LHCN-M2 (cell line): ENCODE measurements around the gene KCTD17. TPM values are rescaled to one million over a fixed set of nuclear protein-coding genes. Genes with fewer than 3 reads are reported as not detected.
A peak's percentile ranks its signal among the peaks of the same experiment; 100 is the strongest.

Source experiments
- DNase-seq: peaks from one replicate; pipeline ENCODE4 v3.0.0-alpha.2; 2012; ENCODE audit warnings: low read depth
- polyA plus RNA-seq: library from polyadenylated mRNA; unstranded; fragments of >200 nt; gene quantifications from one replicate; pipeline ENCODE4 v1.2.1, GENCODE V29; 2012; ENCODE audit warnings: missing spikeins
- total RNA-seq: library from RNA; depleted of rRNA; stranded (reverse); fragments of >200 nt; gene quantifications from 2 replicates; pipeline ENCODE4 v1.2.3, GENCODE V29; 2014; rRNA removed

The KCTD17 gene, protein sequence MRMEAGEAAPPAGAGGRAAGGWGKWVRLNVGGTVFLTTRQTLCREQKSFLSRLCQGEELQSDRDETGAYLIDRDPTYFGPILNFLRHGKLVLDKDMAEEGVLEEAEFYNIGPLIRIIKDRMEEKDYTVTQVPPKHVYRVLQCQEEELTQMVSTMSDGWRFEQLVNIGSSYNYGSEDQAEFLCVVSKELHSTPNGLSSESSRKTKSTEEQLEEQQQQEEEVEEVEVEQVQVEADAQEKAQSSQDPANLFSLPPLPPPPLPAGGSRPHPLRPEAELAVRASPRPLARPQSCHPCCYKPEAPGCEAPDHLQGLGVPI
- 34.0 and 35.1 TPM in 2 replicates for total RNA-seq
- 33.1 TPM for polyA plus RNA-seq

DNA sequence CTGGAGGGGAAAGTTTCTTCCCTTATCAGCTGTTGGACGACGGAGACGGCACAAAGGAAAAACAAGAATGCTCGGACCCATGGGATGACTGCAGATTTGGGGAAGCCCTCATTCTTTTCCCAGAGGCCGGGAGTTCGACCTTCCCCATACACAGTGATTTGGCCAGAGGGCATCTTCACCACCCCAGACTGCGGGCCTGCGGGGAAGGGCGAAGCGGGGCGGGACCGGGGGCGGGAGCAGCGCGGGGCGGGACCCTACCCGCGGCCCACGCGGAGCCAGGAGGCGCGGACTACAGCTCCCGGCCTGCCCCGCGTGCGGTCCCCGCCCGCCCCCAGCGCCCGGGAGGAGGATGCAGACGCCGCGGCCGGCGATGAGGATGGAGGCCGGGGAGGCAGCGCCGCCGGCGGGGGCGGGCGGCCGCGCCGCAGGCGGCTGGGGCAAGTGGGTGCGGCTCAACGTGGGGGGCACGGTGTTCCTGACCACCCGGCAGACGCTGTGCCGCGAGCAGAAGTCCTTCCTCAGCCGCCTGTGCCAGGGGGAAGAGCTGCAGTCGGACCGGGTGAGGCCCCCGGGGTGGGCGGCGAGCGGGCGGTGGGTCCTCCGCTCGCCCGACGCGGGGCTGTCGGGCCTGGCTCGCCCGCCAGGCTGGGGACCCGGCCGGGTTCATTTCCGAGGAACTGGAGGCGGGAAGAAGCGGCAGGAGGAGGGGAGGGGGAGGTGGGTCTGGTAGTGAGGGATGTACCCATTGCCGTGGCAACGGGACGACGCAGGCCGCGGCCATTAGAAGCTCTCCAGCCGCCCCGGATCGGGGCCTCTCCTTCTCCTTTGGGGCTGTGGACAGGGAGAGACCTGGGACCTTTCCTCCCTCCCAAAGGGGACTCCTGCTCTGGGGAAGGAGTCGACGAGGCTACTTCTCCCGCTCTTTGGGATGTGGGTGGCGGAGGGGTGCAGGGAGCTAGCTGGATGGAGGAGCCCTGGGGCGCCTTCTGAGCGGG lies at the start of gene KCTD17:
Gene KCTD17, plus strand, starts transcription at position 352 of the 995 bp plus-strand sequence. Its CDS starts 19 bp downstream, at position 371.
- peak; percentile 67 for DNase-seq

DNA sequence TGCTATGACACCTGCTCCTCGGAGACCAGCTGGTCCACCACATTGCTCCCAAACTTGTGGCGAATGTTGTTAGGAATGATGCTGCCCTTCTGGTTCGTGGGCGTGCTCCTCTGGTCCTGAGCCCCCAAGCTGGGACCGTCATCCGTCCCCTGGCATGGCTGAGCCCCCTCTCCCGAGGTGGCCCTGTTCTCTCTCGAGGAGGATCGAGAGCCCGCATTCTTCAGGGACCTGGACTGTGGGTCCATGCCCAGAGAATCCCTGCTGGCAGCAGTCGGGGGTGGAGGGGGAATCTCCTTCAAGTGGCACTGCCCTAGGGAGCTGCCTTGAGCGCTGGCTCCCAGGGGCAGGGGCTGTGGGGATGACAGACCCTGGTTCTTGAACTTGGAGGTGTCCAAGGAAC lies 49.7 kb upstream of the KCTD17 start:
- no peak for DNase-seq

DNA sequence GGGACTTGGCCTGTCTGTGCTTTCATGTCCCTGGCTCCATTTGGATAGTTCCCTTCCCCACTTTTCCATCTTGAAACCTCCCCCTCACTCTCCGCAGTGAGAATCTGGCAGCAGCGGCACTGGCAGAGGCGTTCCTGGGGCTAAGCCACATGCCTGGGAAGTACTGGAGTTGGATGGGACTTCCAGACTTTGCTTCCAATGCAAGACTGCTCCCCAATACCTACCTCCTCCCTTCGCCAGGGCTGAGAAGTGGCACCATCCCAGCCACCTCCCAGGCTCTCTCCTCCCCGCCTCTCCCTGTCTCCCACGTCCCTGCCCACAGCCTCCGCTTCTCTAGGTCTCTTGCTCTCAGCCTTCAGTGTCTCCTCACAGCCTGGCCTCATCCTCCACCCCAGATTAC lies 48.9 kb upstream of the KCTD17 start:
- DNase-seq, result no peak

DNA sequence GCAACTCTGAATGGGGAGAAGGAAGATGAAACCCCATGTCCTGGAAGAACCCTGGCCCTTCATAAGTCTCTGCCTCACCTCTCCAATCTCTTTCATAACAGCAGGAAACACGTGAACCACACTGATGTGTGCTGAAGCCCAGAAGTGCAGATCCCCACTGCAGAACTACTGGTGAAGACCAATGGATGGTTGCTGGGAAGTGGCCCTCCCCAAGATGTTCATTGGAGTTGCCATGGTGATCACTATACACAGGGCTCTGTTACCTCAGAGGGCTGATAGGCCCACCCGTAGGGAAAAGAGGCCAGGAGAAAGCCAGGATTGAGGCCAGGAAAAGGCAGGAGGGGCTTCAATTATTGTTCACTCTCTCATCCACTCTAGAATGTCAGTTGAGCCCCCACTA lies 43.9 kb upstream of the KCTD17 start:
- no peak for DNase-seq

DNA sequence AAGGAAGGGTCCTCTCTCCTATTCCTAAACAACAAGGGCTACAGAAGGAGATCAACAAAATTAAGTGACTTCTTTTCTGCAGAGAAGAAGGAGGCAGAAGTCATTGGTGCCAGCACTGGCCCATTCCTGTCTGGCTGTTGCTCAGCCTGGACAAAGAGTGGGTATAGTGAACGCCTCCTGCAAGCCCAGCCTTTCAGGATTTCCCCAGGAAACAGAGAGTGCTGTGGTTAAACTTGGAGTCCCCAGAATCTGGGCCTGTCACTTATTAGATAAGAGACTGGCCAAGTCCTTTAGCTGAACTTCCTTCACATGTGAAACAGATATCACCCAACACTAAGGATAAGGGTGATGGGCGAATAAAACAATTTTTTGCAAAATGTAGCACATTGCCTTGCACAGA lies 43.2 kb upstream of the KCTD17 start:
- DNase-seq, result no peak

DNA sequence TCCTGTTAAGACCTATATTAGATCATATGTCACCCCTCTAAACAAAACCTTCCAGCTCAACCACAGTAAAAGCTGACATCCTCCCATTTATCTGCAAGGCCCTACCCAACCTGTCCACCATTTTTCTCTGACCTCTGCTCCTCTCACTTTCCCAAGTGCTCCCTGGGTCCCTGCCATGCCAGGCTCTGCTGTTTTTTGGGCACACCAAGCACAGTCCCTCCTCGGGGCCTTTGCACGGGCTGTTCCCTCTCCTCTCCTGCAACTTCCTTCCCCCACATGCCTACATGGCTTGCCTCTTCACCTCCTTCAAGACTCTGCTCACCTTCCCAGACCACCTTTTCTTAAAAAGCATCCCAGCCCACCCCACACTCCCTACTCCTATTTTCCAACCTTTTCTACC lies 42.1 kb upstream of the KCTD17 start:
- no peak for DNase-seq

DNA sequence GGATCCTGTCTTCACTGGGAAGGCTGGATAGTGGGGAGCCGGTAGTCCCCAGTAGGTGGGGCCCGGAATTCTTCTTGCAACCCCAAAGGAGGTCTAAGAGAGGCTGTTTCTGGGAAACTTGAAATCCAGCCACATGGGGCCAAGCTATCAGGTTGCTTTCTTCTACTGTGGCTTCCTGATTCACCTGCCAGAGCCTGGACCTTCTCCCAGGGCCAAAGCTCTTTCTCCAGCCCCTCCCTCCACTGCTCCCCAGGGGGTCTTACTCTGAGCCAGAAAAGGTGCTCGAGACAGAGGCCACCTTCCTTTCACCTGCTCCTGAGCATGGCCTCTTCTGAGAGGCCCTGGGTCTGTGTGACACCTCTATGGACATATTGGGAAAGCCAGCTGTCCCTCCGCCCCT lies 41.4 kb upstream of the KCTD17 start:
- DNase-seq, result no peak

DNA sequence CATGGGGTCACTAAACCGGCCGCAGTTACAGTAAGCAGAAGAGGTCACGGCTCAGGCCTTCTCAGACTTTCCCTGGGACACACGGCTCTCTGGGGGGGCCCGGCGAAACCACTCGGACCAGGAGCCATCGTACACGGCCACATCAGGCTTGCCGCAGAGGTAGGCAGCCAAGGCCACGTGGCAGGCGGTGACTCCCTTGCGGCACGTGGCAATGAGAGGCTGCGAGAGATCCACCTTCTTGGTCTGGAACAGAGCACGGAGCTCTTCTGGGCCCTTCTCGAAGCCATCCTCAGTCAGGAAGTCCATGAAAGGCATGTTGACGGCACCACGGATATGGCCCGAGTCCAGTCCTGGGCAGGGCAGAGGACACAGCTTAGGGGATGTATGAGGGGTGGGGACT lies 40.6 kb upstream of the KCTD17 start:
- DNase-seq, result no peak

DNA sequence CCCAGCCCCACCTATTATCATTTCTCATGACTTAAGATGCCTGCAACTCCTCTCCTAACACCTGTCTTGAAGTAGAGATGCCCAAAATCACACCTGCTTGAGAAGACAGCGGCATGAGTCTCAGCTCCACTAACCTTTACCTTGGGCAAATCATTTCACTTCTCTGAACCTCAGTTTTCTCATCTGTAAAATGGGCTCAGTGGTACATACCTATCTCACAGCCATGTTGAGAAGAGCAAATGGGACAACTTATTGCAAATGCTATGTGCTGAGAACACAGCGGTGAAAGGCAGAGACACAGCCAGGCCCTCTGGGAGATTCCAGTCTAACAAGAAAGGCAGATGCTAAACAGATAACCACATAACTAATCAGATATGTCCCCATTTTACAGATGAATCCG lies 40.1 kb upstream of the KCTD17 start:
- no peak for DNase-seq

DNA sequence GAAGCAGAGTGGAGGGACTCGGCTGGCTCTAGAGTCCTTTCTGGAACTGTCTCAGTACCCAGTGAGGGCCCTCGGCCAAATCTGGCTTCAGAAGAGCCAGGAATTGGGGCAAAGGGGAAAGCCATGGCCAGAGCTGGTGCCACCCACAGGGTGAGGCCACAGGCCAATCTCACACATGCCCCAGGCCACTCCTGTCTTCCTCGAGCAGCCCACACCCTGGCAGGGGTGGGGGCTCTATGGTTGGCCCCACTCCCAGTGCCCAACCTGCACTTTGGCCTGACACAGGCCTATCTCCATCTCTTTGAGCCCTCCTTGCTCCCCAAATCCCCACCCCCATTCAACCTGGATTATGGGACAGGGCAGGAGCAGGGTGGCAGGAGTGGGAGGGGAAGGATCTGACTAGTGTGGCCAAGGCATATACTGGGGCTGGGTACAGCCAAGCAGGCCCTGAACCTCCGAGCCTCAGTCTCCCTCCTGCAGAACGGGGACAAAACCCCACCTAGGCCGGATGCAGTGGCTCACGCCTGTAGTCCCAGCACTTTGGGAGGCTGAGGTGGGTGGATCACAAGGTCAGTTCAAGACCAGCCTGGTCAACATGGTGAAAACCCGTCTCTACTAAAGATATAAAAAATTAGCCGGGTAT lies 39.2 kb upstream of the KCTD17 start:
- no peak for DNase-seq

DNA sequence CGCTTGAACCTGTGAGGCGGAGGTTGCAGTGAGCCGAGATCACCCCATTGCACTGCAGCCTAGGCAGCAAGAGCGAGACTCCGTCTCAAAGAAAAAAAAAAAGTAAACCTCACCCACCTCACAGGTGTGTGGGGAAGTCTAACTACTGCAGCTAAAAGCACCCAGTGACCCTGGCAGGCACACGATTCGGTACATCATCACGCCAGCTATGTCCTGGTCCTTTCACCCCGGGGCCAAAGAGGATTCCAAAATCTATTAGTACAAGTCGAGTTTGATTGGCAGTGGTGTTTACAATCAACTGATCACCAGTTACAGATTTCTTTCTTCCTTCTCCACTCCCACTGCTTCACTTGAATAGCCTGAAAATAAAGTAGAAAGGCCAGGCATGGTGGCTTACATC lies 38.6 kb upstream of the KCTD17 start:
- DNase-seq, result no peak

DNA sequence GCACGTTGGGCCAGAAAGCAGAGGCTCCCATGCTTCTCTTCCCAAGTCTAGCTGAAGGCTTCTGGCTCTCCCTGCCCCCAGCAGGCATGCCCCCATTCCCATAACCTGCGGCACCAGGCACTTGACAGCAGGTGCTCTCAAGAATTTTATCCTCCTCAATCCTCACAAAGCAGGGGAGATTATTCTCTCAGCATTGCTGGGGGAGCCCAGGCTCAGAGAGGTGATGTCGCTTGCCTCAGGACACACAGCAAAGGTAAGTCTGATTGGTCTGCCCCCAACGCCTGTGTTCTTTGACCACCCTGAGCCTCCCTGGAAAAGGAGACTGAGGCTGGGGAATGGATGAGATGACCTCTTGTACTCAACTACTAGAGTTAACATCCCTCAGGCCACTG lies 37.1 kb upstream of the KCTD17 start:
- DNase-seq, result no peak

DNA sequence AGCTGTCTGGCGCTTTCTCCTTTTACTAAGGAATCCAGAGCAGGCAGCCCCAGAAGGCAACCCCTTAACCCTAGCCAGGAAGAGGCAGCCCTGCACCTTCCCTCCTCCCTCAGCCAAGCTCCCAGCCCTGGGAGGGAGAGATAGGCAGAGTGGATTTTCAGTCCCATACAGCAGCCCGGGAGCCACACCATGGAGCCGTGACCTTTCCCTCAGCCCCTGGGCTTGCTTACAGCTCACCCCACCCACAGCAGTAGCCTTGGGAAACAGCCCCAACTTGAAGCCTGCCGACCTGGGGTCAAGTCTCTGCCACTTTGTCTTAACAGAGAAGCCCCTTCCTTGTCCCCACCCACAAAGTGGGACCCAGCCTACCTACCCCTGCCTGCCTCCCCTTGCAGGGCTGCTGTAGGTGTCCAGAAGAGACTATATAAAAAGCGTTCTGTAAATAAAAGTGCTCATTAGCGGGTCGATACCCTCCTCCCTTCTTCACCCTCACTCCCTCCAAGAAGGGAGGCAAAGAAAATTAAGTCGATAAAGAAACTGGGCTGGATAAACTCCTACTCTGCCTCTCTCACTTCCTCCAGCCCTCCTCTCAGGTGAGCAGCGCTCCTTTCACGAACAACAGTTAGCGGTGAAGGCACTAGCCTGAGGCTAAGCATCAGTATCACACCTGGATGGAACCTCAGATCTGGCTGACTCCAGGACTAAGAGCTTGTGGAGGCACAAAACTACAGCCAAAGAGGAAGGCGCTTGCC lies 36.5 kb upstream of the KCTD17 start:
- DNase-seq, result no peak

DNA sequence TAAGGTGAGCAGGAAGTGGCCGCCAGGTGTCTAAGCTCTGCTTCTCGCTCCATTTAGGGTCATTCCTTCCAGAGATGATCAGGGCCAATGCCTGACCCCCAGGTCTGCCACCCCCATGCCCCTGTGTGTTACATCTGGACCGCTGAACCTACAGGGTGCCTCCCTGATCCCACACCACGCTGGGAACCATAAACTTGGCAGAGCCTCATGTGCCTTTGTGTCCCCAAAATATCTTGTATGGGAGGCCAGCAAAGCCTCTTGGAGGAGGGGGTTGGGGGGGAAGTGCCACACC lies 36.0 kb upstream of the KCTD17 start:
- no peak for DNase-seq

DNA sequence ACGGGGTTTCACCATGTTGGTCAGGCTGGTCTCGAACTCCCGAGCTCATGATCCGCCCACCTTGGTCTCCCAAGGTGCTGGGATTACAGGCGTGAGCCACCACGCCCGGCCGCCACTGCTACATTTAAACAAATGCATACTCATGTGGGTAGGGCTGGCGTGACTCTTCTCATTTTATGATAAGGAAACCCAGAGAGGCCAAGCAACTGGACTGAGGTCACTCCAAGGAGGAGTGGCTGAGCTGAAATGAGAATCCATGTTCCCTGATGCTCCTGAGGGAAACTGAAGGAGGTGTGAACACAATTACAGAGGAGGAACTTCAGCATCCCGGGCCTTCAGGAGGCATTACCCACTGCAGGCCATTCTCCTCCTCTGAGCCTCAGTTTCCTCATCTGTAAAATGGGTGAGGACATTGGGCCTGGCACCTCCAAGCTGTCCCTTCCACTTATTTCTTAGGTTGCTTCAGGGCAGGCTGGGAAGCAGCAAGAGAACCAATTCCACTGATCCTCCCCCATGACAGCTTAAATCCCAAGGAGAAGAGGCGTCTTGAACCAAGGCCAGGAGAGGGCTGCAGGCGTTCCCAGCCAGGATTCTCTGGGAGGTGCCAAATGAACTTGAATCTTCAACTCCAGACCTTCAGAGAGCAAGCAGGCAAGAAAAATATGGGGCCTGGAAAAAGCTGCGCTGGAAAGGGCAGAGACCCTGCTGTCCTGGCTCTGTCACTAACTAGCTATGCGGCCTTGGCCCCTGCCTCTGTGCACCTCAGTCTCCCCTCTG lies 35.2 kb upstream of the KCTD17 start:
- no peak for DNase-seq

DNA sequence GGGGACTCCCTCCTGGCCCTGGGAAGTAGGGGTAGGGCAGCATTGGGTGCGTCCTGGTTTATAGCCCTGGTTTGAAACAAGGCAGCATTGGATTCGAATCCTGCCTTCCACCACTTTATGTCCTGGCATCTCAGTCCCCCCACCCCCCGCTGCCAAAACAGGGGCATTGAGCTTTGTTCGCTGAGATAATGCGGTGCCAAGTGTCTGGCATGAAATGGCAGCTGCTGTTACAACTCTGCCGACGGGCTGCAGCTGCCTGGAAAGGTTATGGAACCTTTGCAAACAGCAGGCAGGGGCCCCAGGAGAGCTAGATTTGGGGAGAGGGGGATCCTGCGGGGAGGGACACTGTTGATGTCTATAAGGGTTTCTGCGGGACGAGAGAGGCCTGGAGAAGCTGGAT lies 34.2 kb upstream of the KCTD17 start:
- DNase-seq, result no peak

DNA sequence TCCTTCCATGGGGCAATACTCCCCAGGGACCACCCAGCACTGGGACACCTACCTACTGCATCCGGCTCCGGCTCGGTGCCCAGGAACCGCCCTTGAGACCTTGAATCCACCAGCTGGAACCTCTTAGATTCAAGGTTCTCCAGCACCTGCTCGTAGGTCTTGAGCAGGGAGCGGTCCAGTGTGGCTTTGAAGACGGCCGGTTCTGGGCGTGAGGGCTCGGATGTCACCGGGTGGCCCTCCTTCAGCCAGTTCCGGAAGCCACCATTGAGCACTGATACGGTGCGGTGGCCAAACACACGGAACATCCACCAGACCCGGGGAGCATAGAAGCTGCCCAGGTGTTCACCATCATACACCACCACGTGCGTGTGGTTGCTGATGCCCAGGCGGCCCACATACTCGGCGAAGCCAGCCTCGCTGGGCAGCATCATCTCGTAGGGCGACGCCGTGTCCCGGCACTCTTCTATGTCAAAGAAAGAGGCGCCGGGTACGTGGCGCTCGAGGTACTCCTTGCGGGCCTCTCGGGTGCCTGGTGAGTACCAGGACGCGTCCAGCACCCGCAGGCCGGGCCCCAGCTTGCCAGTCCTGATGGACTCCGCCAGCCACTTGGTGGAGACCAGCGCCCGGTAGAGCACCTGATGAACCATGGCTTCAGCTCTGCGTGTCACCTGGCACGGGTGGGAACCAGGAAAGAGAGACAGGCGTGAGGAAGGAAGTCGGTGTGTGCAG lies 33.3 kb upstream of the KCTD17 start:
- no peak for DNase-seq

DNA sequence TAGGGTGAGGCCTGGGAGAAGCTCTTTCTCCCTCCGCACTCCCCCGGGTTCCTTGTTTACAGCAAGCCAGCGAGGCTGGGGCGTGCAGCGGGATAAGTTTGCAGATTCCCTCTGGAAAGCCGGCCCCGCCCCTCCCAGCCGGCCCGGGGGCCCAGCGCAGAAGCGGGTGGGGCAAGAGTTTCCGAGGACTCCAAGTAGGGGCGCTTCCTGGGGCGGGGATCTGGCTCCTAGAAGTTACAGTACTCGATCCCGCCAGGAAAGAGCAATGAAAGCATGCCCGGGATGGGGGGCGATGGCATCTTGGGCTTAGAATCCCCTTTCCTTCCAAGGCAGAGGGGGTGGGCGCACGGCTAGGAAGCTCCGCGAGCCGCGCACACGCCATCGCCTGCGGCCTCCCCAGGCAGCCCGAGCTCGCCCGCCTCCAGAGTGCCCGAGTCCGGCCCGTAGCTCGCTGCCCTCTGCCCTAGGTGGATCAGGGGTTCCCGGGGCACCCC lies 32.7 kb upstream of the KCTD17 start:
- DNase-seq, result peak; percentile 29

DNA sequence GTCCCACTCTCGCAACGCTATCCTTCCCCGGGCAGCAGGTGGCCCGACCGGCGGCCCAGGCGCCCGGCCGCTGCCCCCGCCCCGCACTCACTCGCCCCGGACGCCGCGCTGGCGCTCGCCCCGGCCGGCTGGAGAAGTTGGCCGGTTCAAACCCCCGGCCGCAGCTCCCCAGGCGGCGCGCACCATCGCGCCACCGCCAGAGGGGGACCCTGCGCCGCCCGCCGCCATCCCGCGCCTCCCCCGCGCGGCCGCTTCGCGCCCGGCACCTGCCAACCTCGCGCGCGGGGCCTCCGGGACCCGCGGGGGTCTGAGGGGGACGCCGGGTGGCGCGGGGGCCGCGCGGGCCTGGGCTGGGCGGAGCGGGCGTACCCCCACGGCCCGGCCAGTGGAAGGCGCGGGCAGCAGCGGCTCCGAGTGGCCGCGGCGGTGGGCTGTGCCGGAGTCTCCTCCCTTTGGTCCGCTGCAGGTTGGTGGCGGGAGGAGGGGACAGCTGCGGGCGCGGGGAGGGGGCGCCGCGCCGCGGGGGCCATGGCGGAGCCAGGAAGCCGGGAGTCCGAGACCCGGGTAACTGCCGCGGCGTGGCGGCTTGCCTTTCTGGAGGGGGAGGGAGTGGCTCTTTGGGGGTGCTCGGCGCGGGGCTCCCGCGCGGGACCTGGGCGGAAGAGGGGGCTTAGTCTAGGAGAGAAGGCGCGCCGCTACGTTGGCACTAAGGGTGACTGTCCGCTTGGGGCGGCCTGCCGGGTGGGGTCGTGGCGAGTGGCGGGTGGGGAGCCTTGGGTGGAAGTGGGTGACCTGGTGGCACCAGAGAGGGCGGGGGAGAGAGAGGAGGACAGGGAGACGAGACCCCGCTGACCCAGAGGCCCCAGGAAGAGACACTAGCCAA lies 32.0 kb upstream of the KCTD17 start, which contains the start of the genes MPST and TST:
Gene MPST, plus strand, starts transcription at position 434 of the 883 bp plus-strand sequence. Its CDS starts 95 bp downstream, at position 529.
Gene TST, minus strand, starts transcription at position 139 of the 883 bp plus-strand sequence. CDS start 715 bp downstream, outside the sequence.
- peak; percentile 47 for DNase-seq
